ENCODE measurements around the gene STEAP3. TPM values are rescaled to one million over a fixed set of nuclear protein-coding genes. Genes with fewer than 3 reads are reported as not detected.
A peak's percentile ranks its signal among the peaks of the same experiment; 100 is the strongest.

The STEAP3 gene
- total RNA-seq, 1 donor from 2014 or later, result 44.6 TPM

DNA sequence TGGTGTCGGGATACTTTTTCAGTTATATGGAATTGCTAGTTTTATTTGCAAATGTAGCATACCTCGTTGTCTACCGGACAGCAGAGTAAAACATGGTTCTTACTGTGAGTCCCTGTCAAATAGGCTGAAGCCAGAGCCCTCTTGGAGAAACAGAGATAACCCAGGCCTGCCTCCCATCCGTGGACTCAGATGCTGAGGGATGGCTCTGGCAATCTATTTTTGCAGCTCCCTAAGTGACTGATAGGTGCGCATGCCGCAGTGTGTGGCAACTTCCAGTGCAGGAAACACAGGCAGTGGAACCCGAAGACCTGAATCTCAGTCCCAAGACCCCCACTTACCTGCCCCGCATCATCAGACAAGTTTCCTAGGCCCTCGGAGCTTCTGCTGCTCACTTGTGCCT lies 33.6 kb downstream of the STEAP3 start:
- H3K4me3 Mint-ChIP-seq (ENCODE audit: unreplicated experiment), result no peak overlapping the region
- H3K4me1 Mint-ChIP-seq (ENCODE audit: low read depth), result peaks cover 77% of the 10 kb centered on the region
- no peaks in the 10 kb centered on the region for H3K36me3 Mint-ChIP-seq (ENCODE audit: low read depth)
- no peak for DNase-seq (ENCODE audit: low spot score)
- H3K27ac Mint-ChIP-seq (ENCODE audit: unreplicated experiment), result no peak overlapping the region
- H3K27me3 Mint-ChIP-seq (ENCODE audit: low read depth), result no peaks in the 10 kb centered on the region
- TF ChIP-seq CTCF (IDR thresholded peaks at IDR 0.05), result no peak
- no peaks in the 10 kb centered on the region for H3K9me3 Mint-ChIP-seq (ENCODE audit: low read depth)

DNA sequence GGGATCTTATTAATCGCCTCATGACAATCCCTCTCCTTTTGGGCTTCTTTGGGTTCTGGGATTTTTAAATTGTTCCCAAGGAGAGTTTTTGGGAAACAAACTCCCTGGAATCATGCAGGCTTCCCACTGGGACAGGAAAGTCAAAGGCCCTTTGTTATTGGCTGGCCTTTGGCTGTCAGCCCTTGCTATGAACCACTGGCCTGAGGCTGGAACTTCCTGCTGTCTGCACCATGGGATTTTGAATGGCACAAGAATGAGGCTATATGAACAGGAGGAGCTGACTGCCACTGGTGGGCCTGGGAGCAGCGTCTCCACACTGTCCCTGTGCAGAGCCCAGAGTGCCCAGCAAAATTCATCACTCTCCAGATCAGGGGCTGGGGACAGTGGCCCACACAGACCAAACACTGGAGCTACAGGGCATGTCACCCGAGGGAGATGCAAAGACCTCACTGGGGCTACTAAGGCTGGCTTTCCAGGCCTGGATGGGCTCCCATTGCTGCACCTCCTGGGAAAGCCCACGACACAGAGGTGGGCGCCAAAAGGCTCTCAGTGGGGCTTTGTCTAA lies 35.7 kb downstream of the STEAP3 start:
- no peaks in the 10 kb centered on the region for H3K27me3 Mint-ChIP-seq (ENCODE audit: low read depth)
- no peak for DNase-seq (ENCODE audit: low spot score)
- no peaks in the 10 kb centered on the region for H3K9me3 Mint-ChIP-seq (ENCODE audit: low read depth)
- no peak for TF ChIP-seq CTCF (IDR thresholded peaks at IDR 0.05)
- peaks cover 55% of the 10 kb centered on the region for H3K4me1 Mint-ChIP-seq (ENCODE audit: low read depth)
- H3K27ac Mint-ChIP-seq (ENCODE audit: unreplicated experiment), result peak overlapping the region; percentile 45
- no peak overlapping the region for H3K4me3 Mint-ChIP-seq (ENCODE audit: unreplicated experiment)
- peaks cover 3% of the 10 kb centered on the region for H3K36me3 Mint-ChIP-seq (ENCODE audit: low read depth)

- DNase-seq (ENCODE audit: low spot score), result no peak
- TF ChIP-seq CTCF (IDR thresholded peaks at IDR 0.05), result no peak
- peaks cover 40% of the 10 kb centered on the region for H3K4me1 Mint-ChIP-seq (ENCODE audit: low read depth)
- H3K27me3 Mint-ChIP-seq (ENCODE audit: low read depth), result no peaks in the 10 kb centered on the region
- no peak overlapping the region for H3K4me3 Mint-ChIP-seq (ENCODE audit: unreplicated experiment)
- H3K27ac Mint-ChIP-seq (ENCODE audit: unreplicated experiment), result peak overlapping the region; percentile 67
- no peaks in the 10 kb centered on the region for H3K9me3 Mint-ChIP-seq (ENCODE audit: low read depth)
- H3K36me3 Mint-ChIP-seq (ENCODE audit: low read depth), result peaks cover 7% of the 10 kb centered on the region
Observed at GRCh38 chr2:119260646-119261492, 37.2 kb downstream of the STEAP3 start.

DNA sequence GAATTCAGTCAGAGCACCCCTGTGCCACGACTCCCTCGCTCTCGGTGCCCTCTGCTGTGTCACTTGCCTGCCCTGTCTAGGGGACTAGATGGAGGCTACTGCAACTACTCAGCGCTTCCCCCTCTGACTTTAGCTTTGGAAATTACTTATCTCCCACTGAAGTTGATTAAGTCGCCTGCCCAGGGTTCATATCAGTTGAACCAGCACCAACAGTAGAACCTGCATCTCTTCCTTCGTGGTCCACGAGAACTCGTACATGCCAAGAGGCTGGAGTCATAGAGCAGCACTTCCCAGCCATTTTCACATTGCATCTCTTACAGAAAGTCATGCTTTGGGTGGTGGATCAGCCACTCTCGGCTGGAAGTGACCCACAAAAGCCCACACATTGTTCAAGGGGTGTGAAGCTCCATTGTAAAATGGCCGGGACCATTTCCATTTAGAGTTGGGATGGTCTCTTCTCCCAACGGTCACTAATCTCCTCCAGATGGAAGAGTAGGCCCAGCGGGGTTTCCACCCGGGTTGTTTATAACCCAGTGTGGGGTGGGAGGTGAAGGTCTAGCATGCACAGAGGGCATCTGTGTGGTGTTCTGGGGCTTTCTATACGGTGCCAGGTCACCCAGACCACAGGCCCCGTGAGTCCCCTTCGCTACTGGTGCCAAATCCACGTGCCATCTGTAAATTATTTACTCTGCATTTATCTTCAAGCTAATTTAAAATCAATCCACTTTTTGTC lies 38.0 kb downstream of the STEAP3 start:
- DNase-seq (ENCODE audit: low spot score), result no peak
- Mint-ChIP-seq H3K27ac (ENCODE audit: unreplicated experiment) (peak overlapping the region; percentile 67), H3K9me3 (ENCODE audit: low read depth) (no peaks in the 10 kb centered on the region), H3K4me3 (ENCODE audit: unreplicated experiment) (no peak overlapping the region), H3K36me3 (ENCODE audit: low read depth) (peaks cover 10% of the 10 kb centered on the region), H3K27me3 (ENCODE audit: low read depth) (no peaks in the 10 kb centered on the region), H3K4me1 (ENCODE audit: low read depth) (peaks cover 32% of the 10 kb centered on the region)
- TF ChIP-seq CTCF (IDR thresholded peaks at IDR 0.05), result no peak

DNA sequence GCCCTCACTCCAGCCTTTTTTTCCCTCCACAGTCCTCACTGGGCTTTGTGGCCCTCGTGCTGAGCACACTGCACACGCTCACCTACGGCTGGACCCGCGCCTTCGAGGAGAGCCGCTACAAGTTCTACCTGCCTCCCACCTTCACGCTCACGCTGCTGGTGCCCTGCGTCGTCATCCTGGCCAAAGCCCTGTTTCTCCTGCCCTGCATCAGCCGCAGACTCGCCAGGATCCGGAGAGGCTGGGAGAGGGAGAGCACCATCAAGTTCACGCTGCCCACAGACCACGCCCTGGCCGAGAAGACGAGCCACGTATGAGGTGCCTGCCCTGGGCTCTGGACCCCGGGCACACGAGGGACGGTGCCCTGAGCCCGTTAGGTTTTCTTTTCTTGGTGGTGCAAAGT lies 39.4 kb downstream of the STEAP3 start:
- DNase-seq (ENCODE audit: low spot score), result no peak
- TF ChIP-seq CTCF (IDR thresholded peaks at IDR 0.05), result no peak
- no peak overlapping the region for H3K27ac Mint-ChIP-seq (ENCODE audit: unreplicated experiment)
- H3K36me3 Mint-ChIP-seq (ENCODE audit: low read depth), result peaks cover 10% of the 10 kb centered on the region
- no peak overlapping the region for H3K4me3 Mint-ChIP-seq (ENCODE audit: unreplicated experiment)
- H3K27me3 Mint-ChIP-seq (ENCODE audit: low read depth), result no peaks in the 10 kb centered on the region
- peaks cover 35% of the 10 kb centered on the region for H3K4me1 Mint-ChIP-seq (ENCODE audit: low read depth)
- H3K9me3 Mint-ChIP-seq (ENCODE audit: low read depth), result no peaks in the 10 kb centered on the region
